HG03378 (cell line): ENCODE results near the gene MEIS3.
"Not testable (repeated sequence)": the region's sequence is repeated elsewhere in the genome, so short reads cannot be mapped to it uniquely, and the experiment has no call there.

ENCODE experiments used
- ATAC-seq: cut with Tn5 transposase; IDR thresholded peaks from one replicate; pipeline ENCODE4 v1.9.1; 2021; ENCODE audit warnings: mild to moderate bottlenecking, moderate library complexity; ENCODE audit not compliant: unreplicated experiment

The MEIS3 gene

GRCh38 chr19:47388721-47389120 lies 30.6 kb downstream of the MEIS3 start:
- ATAC-seq, result not testable (repeated sequence)

DNA sequence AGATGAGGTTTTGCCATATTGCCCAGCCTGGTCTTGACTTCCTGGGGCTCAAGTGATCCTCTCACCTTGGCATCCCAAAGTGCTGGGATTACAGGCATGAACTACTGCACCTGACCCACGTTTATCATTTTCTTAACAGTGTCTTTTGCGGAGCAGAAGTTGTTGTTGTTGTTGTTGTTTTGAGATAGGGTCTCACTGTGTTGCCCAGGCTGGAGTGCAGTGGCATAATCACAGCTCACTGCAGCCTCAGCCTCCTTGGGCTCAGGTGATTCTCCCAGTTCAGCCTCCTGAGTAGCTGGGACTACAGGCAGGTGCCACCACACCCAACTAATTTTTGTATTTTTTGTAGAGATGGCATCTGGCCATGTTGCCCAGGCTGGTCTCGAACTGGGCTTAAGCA lies 31.7 kb downstream of the MEIS3 start:
- ATAC-seq, result not testable (repeated sequence)

- not testable (repeated sequence) for ATAC-seq
These were observed 32.7 kb downstream of the MEIS3 start for GRCh38 chr19:47386582-47386981.

DNA sequence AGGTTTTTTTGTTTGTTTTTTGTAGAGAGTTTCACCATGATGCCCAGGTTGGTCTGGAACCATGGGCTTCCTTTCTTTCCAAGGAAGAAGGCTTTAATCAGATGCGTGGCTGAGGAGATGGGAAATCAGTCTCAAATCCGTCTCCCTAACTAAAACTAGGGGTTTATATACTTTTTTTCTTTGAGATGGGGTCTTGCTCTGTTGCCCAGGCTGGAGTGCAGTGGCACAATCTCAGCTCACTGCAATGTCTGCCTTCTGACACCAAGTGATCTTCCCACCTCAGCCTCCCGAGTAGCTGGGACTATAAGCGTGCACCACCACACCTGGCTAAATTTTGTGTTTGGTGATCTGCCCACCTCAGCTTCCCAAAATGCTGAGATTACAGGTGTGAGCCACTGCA lies 34.8 kb downstream of the MEIS3 start:
- ATAC-seq, result not testable (repeated sequence)

- not testable (repeated sequence) for ATAC-seq
These were observed 35.4 kb downstream of the MEIS3 start for GRCh38 chr19:47383890-47384289.

DNA sequence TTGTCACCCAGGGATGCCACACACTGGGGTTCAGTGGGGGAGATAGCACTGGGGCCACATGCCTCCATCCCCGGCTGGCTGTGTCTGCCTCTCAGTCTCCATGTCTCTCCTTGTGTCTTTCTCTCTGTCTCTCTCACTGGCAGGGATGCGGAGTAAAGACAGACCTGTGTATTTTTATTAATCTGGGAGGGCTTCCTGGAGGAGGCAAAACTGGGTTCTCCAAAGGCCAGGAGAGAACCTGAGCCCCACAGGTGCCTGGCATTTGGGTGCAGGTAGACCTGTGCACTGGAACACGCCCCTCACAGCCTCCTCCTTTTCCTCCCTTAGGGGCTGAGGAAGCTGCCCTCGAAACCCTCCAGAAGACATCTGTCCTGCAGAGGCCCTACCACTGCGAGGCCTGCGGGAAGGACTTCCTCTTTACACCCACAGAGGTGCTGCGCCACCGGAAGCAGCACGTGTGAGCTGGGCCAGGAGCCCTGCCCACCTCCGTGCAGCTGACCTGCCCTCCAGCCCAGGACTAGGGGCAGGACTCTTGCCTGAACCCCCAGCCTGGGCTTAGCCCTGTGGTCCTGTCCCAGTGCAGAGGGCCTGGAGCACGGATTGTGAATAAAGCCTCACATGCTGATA lies 37.6 kb downstream of the MEIS3 start:
- ATAC-seq, result no peak

GRCh38 chr19:47381121-47381520 lies 38.2 kb downstream of the MEIS3 start:
- ATAC-seq, result no peak

GRCh38 chr19:47380559-47380958 lies 38.8 kb downstream of the MEIS3 start:
- ATAC-seq, result no peak

DNA sequence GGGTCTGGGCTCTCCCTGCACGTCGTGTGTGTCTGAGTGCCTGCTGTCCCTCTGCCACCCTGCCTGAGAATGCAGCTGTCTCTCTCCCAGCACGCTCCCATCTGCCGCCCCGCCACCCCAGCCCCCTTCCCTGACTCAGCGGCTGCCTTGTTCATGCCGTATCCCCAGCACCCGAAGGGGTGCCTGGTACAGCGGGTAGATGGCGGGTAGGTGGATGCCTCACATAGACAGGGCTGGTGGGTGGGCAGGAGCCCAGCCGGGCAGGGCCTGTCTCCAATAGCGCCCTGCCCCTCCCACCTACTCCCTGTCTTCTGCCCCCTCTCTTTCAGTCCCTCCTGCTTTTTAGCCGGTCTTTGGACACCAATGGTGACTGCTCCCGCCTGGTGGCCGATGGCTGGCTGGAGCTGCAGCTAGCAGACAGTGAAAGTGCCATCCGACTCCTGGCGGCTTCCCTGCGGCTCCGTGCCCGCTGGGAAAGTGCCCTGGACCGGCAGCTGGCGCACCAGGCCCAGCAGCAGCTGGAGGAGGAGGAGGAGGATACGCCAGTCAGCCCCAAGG lies 39.9 kb downstream of the MEIS3 start:
- no peak for ATAC-seq

DNA sequence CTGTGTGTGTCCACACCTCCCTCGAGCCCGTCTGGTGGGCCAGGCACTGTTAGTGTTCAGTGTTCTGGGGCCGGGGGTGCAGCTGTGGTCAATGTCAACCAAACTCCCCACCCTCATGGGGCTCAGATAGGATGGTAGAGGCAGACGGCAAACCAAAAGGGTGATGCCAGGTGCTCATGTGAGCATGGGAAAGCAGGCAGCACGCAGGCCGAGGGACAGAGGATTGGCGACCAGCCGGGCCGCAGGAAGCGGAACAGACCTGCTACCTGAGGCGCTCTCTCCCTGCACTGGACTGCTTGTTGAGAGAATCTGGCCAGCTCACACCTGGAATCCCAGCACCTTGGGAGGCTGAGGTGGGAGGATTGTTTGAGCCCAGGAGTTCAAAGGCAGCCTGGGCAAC lies 41.1 kb downstream of the MEIS3 start:
- no peak for ATAC-seq

DNA sequence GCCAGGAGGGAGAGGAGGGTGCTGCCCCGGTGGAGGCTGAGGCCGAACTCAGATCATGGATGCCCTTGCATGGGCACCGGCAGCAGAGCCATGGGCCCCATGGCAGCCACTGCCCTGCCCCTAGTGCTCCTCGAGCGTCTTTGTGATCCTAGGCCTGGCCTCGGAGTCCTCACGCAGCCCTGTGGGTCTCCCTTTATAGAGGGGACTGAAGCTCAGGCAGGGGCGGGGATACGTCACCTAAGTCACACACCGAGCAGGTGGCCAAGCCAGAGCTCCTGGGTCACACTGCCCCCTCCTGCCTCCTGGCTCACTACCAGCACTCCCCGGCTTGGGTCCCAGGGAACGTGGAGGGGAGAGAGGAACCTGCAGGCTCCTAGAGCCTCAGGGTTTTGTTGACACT lies 41.5 kb downstream of the MEIS3 start:
- ATAC-seq, result no peak

DNA sequence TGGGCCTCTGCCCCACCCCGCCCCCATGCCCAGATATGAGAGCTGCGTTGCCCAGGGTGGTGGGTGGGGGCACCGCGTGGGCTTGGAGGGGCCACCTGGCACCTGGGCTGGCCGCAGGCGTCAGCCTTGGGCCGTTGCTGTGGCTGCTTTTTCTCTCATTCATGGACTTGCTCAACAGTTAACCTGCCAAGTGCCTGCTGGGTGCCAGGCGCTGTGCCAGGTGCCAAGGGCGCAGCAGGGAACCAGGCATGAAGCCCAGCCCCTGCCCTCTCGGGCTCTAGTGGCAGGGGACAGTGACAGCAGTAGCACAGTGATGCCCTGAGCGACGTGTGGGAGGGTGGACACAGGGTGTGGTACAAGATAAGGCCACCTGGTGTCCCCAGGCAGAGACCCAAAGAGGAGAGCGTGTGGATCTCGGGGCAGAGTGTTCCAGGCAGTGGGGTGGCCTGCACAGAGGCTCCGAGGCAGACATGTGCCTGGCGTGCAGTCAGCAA lies 42.1 kb downstream of the MEIS3 start:
- no peak for ATAC-seq

GRCh38 chr19:47376589-47377144 lies 42.7 kb downstream of the MEIS3 start:
- no peak for ATAC-seq

GRCh38 chr19:47375694-47376588 lies 43.4 kb downstream of the MEIS3 start:
- ATAC-seq, result no peak

DNA sequence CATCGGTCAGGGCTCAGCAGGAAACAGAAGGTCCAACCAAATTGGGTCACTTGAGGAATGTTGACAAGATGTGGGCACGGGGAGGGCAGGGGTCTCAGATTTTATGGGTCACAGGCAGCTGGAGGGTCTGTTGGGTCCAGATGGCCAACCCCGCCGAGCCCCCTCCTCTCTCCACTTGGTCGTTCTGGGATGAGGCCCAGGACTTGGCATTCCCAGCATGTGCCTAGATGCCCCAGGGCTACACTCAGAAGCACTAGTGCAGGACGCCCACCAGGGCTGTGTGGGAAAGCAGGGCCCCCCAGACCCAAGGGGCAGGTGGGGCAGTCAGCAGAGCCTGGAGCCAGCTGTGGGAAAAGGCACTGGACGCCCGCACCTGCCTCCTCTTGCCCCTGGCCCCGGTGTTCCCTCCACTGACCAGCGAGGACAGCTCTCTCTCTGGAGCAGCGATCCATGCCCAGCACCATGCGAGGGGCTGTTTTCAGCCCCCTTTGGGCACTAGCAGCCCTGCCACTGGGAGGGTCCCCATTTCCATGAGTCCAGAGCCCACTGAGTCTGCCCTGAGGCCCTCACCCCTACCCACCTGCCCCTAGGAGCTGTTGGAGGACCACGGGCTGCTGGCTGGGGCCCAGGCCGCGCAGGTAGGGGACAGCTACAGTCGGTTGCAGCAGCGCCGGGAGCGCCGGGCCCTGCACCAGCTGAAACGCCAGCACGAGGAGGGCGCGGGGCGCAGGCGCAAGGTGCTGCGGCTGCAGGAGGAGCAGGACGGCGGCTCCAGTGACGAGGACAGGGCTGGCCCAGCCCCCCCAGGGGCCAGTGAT lies 44.2 kb downstream of the MEIS3 start:
- no peak for ATAC-seq

DNA sequence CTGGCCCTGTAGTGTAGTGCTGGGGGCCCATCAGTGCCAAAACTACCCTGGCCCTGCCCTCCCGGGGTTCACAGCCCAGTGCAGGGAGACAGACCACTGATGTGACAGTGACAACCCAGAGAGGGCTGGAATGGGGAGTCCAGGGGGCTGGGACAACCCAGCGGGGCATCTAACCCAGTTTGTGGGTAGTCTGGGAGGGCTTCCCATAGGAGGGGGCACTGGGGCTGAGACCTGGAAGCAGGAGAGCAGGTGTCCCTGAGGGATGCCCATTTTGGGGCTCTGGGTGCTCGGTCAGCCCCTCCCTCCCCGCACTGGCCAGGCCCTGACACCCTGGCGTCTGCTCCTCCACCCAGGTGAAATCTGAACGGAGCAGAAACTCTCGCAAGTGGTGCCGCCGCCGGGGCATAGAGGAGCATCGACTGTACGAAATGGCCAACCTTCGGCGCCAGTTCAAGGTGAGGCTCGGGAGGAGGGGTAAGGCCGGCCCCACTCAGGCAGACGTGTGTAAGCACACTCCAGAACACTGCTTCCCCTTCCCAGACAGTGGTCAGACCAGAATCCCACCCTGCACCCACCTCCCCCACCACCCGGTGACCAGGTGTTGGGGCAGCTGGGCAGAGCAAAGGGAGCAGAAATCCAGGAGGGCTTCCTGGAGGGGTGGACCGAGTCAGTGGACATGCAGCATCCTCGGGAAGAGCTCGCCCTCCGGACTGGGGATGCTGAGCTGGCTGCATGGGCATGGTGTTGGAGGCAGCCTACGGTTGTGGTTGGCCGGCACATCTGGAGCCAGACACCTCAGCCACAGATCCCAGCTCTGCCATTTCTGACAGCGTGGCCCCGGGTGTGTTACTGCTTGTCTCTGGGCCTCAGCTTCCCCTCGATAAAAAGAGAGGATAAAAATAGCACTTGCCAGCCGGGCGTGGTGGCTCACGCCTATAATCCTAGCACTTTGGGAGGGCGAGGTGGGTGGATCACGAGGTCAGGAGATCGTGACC lies 45.8 kb downstream of the MEIS3 start:
- ATAC-seq, result no peak

DNA sequence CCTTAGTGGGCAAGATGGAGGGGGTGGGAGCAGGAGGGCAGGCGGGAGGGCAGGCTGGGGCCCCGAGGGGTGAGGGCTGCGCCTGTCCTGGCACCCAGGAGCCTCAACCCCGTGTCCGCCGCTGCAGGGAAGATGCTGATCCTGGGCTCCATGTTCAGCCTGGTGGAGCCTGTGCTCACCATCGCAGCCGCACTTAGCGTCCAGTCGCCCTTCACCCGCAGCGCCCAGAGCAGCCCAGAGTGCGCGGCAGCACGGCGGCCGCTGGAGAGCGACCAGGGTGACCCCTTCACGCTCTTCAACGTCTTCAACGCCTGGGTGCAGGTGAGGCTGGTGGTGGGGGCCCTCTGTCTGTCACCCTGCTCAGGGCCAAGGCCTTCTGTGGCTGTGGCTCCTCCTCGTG lies 46.7 kb downstream of the MEIS3 start:
- ATAC-seq, result no peak

DNA sequence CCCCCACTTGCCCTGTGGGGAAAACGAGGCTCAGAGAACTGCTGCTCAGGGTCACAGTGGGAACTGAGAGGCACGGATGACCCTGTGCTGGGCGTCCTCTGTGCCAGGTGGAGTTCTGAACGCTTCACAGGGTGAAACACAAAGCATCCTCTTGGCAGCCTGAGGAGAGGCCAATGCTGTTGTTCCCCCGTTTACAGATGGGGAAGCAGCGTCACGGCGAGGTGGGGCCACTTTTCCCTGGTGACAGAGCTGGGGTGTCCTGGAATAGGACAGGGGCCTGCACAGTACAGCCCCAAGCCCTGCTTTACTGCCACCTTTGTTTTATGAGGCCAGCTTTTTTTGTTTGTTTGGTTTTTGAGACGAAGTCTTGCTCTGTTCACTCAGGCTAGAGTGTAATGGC lies 48.1 kb downstream of the MEIS3 start:
- ATAC-seq, result no peak

- ATAC-seq, result no peak
These were observed 49.2 kb downstream of the MEIS3 start for GRCh38 chr19:47370045-47370611.
